Liver (tissue), 3 donors: Measurements from ENCODE around the gene EBF3.

ENCODE experiments used
- ATF3 ChIP-seq: IDR thresholded peaks from 2 replicates; pipeline ENCODE4 v1.6.1; 2016; ENCODE audit warnings: antibody characterized with exemption
- CTCF ChIP-seq: fragments of 150-350 bp; IDR thresholded peaks from 2 replicates; pipeline ENCODE4 v1.5.1; 2017; ENCODE audit warnings: improper control_type of control experiment, low read depth, low read length; ENCODE audit not compliant: missing input control
- EGR1 ChIP-seq, 2 donors: IDR thresholded peaks; 2 replicates each; pipeline ENCODE4 v1.6.1; 2016 to 2018; ENCODE audit warnings: antibody characterized with exemption in 2 of 2, low read depth in 2 of 2
- FOXA2 ChIP-seq: IDR thresholded peaks from 2 replicates; pipeline ENCODE4 v1.6.1; 2016; ENCODE audit warnings: antibody characterized with exemption
- JUND ChIP-seq, 2 donors: IDR thresholded peaks; 2 replicates each; pipeline ENCODE4 v1.6.1; 2016; ENCODE audit warnings: antibody characterized with exemption in 2 of 2
- MAX ChIP-seq: IDR thresholded peaks from 2 replicates; pipeline ENCODE4 v1.6.1; 2016; ENCODE audit warnings: antibody characterized with exemption
- RAD21 ChIP-seq, 2 donors: IDR thresholded peaks; 2 replicates each; pipeline ENCODE4 v1.6.1; 2016; ENCODE audit warnings: antibody characterized with exemption in 2 of 2, mild to moderate bottlenecking in 2 of 2
- REST ChIP-seq: IDR thresholded peaks from 2 replicates; pipeline ENCODE4 v1.6.1; 2016; ENCODE audit warnings: antibody characterized with exemption, mild to moderate bottlenecking
- RXRA ChIP-seq, 2 donors: IDR thresholded peaks; 2 replicates each; pipeline ENCODE4 v1.6.1; 2017 to 2018; ENCODE audit warnings: antibody characterized with exemption in 2 of 2, mild to moderate bottlenecking in 1 of 2
- SP1 ChIP-seq: IDR thresholded peaks from 2 replicates; pipeline ENCODE4 v1.6.1; 2018; ENCODE audit warnings: antibody characterized with exemption, mild to moderate bottlenecking
- TAF1 ChIP-seq: conservative IDR thresholded peaks from 2 replicates; pipeline ENCODE4 v1.6.1; 2016; ENCODE audit warnings: antibody characterized with exemption, mild to moderate bottlenecking
- YY1 ChIP-seq: IDR thresholded peaks from 2 replicates; pipeline ENCODE4 v1.6.1; 2016; ENCODE audit warnings: antibody characterized with exemption, mild to moderate bottlenecking
- donor health status: healthy.
- donor health status: healthy.

- no peak for TF ChIP-seq RXRA (IDR thresholded peaks at IDR 0.05)
- TF ChIP-seq MAX = no peak
- no peak for TF ChIP-seq CTCF
- no peak for TF ChIP-seq FOXA2
- no peak for TF ChIP-seq ATF3
- TF ChIP-seq JUND (IDR thresholded peaks at IDR 0.05) = no peak
- TF ChIP-seq SP1 = no peak
- TF ChIP-seq REST = no peak
- no peak for TF ChIP-seq TAF1
- TF ChIP-seq EGR1 (IDR thresholded peaks at IDR 0.05; ENCODE audit: low read depth in 2 of 2) = no peak
- no peak for TF ChIP-seq YY1
- TF ChIP-seq RAD21 (IDR thresholded peaks at IDR 0.05) = no peak
Measured at GRCh38 chr10:129883626-129884397, 80.3 kb downstream of the EBF3 start.
